Measurements from ENCODE around the gene TSPAN4.

TSPAN4 gene

GRCh38 chr11:824292-824880, 18.3 kb upstream of the TSPAN4 start:
- no peak for DNase-seq (ENCODE audit: low read depth)

GRCh38 chr11:824942-825341, 17.7 kb upstream of the TSPAN4 start:
- no peak for DNase-seq (ENCODE audit: low read depth)

GRCh38 chr11:825366-826226, 17.1 kb upstream of the TSPAN4 start:
- DNase-seq (ENCODE audit: low read depth): no peak

- DNase-seq (ENCODE audit: low read depth): no peak
Measured at GRCh38 chr11:826227-826621, 16.4 kb upstream of the TSPAN4 start.

GRCh38 chr11:826836-827145, 15.9 kb upstream of the TSPAN4 start:
- DNase-seq (ENCODE audit: low read depth): no peak

GRCh38 chr11:827146-827896, 15.3 kb upstream of the TSPAN4 start:
- DNase-seq (ENCODE audit: low read depth): no peak

- no peak for DNase-seq (ENCODE audit: low read depth)
Measured at GRCh38 chr11:827897-828192, 14.8 kb upstream of the TSPAN4 start, which contains the start of gene CRACR2B. CRACR2B (plus strand) TSS chr11:827919; CDS start chr11:828608, 689 bp downstream.

- DNase-seq (ENCODE audit: low read depth): no peak
Measured at GRCh38 chr11:828506-829175, 14.0 kb upstream of the TSPAN4 start.

GRCh38 chr11:829176-829846, 13.3 kb upstream of the TSPAN4 start:
- no peak for DNase-seq (ENCODE audit: low read depth)

- DNase-seq (ENCODE audit: low read depth): no peak
Measured at GRCh38 chr11:829847-830294, 12.8 kb upstream of the TSPAN4 start.

GRCh38 chr11:830295-831117, 12.1 kb upstream of the TSPAN4 start:
- peak; percentile 52 for DNase-seq (ENCODE audit: low read depth)

GRCh38 chr11:831118-831864, 11.4 kb upstream of the TSPAN4 start:
- DNase-seq (ENCODE audit: low read depth): no peak

GRCh38 chr11:831961-832528, 10.6 kb upstream of the TSPAN4 start:
- no peak for DNase-seq (ENCODE audit: low read depth)

- DNase-seq (ENCODE audit: low read depth): no peak
Measured at GRCh38 chr11:832529-833113, 10.0 kb upstream of the TSPAN4 start, which contains the start of gene CD151. CD151 (plus strand) TSS chr11:832952; CDS start chr11:836070, 3,118 bp downstream.

- DNase-seq (ENCODE audit: low read depth): peak; percentile 37
Measured at GRCh38 chr11:833114-833791, 9.4 kb upstream of the TSPAN4 start.

- no peak for DNase-seq (ENCODE audit: low read depth)
Measured at GRCh38 chr11:833849-834311, 8.8 kb upstream of the TSPAN4 start.

- no peak for DNase-seq (ENCODE audit: low read depth)
Measured at GRCh38 chr11:834371-835316, 8.0 kb upstream of the TSPAN4 start.

GRCh38 chr11:836274-836673, 6.4 kb upstream of the TSPAN4 start:
- no peak for DNase-seq (ENCODE audit: low read depth)

All from T-helper 22 cell (primary cell).